Adrenal gland (tissue), 5 donors: ENCODE measurements around the gene RPRD1B.

ENCODE experiments used
- POLR2A ChIP-seq, 2 donors: fragments of 450-650 bp; IDR thresholded peaks; one replicate each; pipeline ENCODE4 v1.6.1; 2017; ENCODE audit warnings: antibody characterized with exemption in 2 of 2, mild to moderate bottlenecking in 2 of 2, moderate library complexity in 1 of 2
- TF ChIP-seq, protein P1 (sequence below), 6 experiments: fragments of 450-650 bp in 4 of 6; fragments of 200-600 bp in 2 of 6; sonication (generic) in 1 of 6; IDR thresholded peaks; 1 replicate in 5 of 6; 2 replicates in 1 of 6; pipeline versions ENCODE4 v1.5.1 to v1.8.0; 2016 to 2021; ENCODE audit warnings: antibody characterized with exemption in 6 of 6, mild to moderate bottlenecking in 2 of 6, moderate library complexity in 1 of 6
- donor health status: DM: no; HTN: no; CAD: no.

DNA sequence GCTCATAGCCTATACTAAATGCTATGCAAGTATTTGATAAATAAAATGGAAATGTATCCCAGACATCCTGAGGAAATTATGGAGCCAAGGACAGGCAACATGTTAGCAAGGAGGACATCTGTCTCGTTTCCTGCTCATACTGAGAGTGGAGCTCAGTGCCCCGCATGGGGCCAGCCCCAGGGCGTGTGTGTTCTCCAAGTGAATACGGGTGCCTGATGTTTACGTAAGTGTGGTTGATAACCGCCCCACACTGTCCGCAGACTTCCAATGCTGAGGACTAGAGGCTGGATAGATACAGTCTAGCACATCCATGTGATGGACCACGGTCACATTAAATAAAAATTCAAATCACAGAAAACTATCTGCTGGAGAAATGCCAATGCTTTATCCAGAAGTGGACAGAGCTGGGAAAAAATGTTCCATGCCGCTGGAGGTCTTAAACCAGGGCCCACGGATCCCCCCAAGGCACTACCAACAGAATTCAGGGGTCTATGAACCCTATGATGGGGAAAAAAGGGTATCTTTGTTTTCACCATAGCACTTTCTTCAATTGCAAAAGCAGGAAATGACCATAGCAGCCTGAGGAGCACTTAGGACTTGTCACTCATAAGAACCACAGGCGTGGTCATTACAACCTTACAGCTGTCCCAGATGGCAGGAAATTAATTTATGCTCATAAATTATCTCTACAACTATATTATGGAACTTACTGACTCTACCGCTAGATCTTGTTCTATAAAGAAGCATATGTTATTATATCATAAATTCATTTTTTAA lies 106.6 kb downstream of the RPRD1B start:
- TF ChIP-seq, protein P1, sequence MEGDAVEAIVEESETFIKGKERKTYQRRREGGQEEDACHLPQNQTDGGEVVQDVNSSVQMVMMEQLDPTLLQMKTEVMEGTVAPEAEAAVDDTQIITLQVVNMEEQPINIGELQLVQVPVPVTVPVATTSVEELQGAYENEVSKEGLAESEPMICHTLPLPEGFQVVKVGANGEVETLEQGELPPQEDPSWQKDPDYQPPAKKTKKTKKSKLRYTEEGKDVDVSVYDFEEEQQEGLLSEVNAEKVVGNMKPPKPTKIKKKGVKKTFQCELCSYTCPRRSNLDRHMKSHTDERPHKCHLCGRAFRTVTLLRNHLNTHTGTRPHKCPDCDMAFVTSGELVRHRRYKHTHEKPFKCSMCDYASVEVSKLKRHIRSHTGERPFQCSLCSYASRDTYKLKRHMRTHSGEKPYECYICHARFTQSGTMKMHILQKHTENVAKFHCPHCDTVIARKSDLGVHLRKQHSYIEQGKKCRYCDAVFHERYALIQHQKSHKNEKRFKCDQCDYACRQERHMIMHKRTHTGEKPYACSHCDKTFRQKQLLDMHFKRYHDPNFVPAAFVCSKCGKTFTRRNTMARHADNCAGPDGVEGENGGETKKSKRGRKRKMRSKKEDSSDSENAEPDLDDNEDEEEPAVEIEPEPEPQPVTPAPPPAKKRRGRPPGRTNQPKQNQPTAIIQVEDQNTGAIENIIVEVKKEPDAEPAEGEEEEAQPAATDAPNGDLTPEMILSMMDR (IDR thresholded peaks at IDR 0.05), result no peak
- TF ChIP-seq POLR2A (IDR thresholded peaks at IDR 0.05), result no peak
